Cardiac muscle cell (in vitro differentiated cells and primary cell): ENCODE measurements around the gene PSEN2. TPM values are rescaled to one million over a fixed set of nuclear protein-coding genes. Genes with fewer than 3 reads are reported as not detected.

Experiments
- DNase-seq, 2 donors: peaks; one replicate each; pipeline versions ENCODE4 v3.0.0 to v3.0.0-alpha.2; 2010 to 2017; ENCODE audit warnings: low read depth in 1 of 2, low spot score in 1 of 2
- H3K27ac ChIP-seq: fragments of 200-600 bp; sonication (generic); 2 replicates; pipeline ENCODE4 v1.5.1; 2016
- H3K27me3 ChIP-seq: fragments of 200-600 bp; sonication (generic); 2 replicates; pipeline ENCODE4 v1.6.0; 2016; ENCODE audit warnings: control low read depth
- H3K36me3 ChIP-seq: fragments of 200-600 bp; sonication (generic); 2 replicates; pipeline ENCODE4 v1.5.1; 2016; ENCODE audit warnings: control low read depth
- H3K4me1 ChIP-seq: fragments of 200-600 bp; sonication (generic); 2 replicates; pipeline ENCODE4 v1.8.1; 2017; ENCODE audit warnings: low read depth, mild to moderate bottlenecking, mixed run types
- H3K4me3 ChIP-seq: fragments of 200-600 bp; sonication (generic); 2 replicates; pipeline ENCODE4 v1.5.1; 2016; ENCODE audit warnings: mild to moderate bottlenecking
- H3K9me3 ChIP-seq: fragments of 200-600 bp; sonication (generic); 2 replicates; pipeline ENCODE4 v1.5.1; 2017; ENCODE audit warnings: low read depth, mild to moderate bottlenecking, control low read depth
- CTCF ChIP-seq: IDR thresholded peaks from 2 replicates; pipeline ENCODE4 v1.5.1; 2012; ENCODE audit warnings: low read depth, mild to moderate bottlenecking, low read length
- polyA plus RNA-seq: library from polyadenylated mRNA; unstranded; fragments of >200 nt; fragmentation: Nextera tagmentation; extraction: Ambion mirVana; gene quantifications from 2 replicates; pipeline ENCODE4 v1.2.1, GENCODE V29; 2016
- total RNA-seq: library from RNA; depleted of rRNA; stranded (reverse); fragments of >200 nt; gene quantifications from 2 replicates; pipeline ENCODE4 v1.2.3, GENCODE V29; 2016

PSEN2 gene
- total and polyA plus RNA-seq, 2 experiments from 2014 or later, result 31.1 to 41.3 TPM

GRCh38 chr1:226912587-226913176 is 42.3 kb downstream of the PSEN2 start:
- no peak overlapping the region for H3K4me3 ChIP-seq
- peak; percentile 70 for TF ChIP-seq CTCF
- peak; percentile 56 to 78 for DNase-seq
- H3K9me3 ChIP-seq, result no peaks in the 10 kb centered on the region
- no peaks in the 10 kb centered on the region for H3K36me3 ChIP-seq
- H3K27ac ChIP-seq, result no peak overlapping the region
- H3K27me3 ChIP-seq, result no peaks in the 10 kb centered on the region
- no peaks in the 10 kb centered on the region for H3K4me1 ChIP-seq

GRCh38 chr1:226915672-226915995 is 45.2 kb downstream of the PSEN2 start:
- Histone ChIP-seq H3K4me3 (no peak overlapping the region), H3K27ac (no peak overlapping the region), H3K36me3 (no peaks in the 10 kb centered on the region), H3K9me3 (no peaks in the 10 kb centered on the region), H3K27me3 (no peaks in the 10 kb centered on the region), H3K4me1 (peaks cover 6% of the 10 kb centered on the region)
- no peak for DNase-seq
- TF ChIP-seq CTCF, result no peak

GRCh38 chr1:226916497-226916896 is 46.1 kb downstream of the PSEN2 start:
- no peaks in the 10 kb centered on the region for H3K9me3 ChIP-seq
- no peaks in the 10 kb centered on the region for H3K27me3 ChIP-seq
- H3K36me3 ChIP-seq, result no peaks in the 10 kb centered on the region
- peaks cover 9% of the 10 kb centered on the region for H3K4me1 ChIP-seq
- TF ChIP-seq CTCF, result no peak
- no peak overlapping the region for H3K4me3 ChIP-seq
- DNase-seq, result no peak
- no peak overlapping the region for H3K27ac ChIP-seq

- no peaks in the 10 kb centered on the region for H3K36me3 ChIP-seq
- no peaks in the 10 kb centered on the region for H3K27me3 ChIP-seq
- no peaks in the 10 kb centered on the region for H3K9me3 ChIP-seq
- H3K4me3 ChIP-seq, result no peak overlapping the region
- no peak for TF ChIP-seq CTCF
- no peak overlapping the region for H3K27ac ChIP-seq
- no peak for DNase-seq
- peaks cover 9% of the 10 kb centered on the region for H3K4me1 ChIP-seq
Measured at GRCh38 chr1:226919587-226919986, 49.2 kb downstream of the PSEN2 start.

- H3K4me1 ChIP-seq, result peaks cover 9% of the 10 kb centered on the region
- no peaks in the 10 kb centered on the region for H3K36me3 ChIP-seq
- TF ChIP-seq CTCF, result no peak
- H3K27ac ChIP-seq, result peak overlapping the region; percentile 77
- DNase-seq, result no peak
- H3K4me3 ChIP-seq, result no peak overlapping the region
- no peaks in the 10 kb centered on the region for H3K27me3 ChIP-seq
- H3K9me3 ChIP-seq, result no peaks in the 10 kb centered on the region
Measured at GRCh38 chr1:226919995-226920394, 49.6 kb downstream of the PSEN2 start.

GRCh38 chr1:226920446-226920894 is 50.1 kb downstream of the PSEN2 start:
- peak in 1 of 2 donors; percentile 8 for DNase-seq
- Histone ChIP-seq H3K36me3 (no peaks in the 10 kb centered on the region), H3K9me3 (no peaks in the 10 kb centered on the region), H3K27me3 (no peaks in the 10 kb centered on the region), H3K4me3 (no peak overlapping the region), H3K27ac (peak overlapping the region; percentile 77), H3K4me1 (peaks cover 9% of the 10 kb centered on the region)
- TF ChIP-seq CTCF, result no peak
